Measurements from ENCODE around the gene SNAPC2. TPM values are rescaled to one million over a fixed set of nuclear protein-coding genes. Genes with fewer than 3 reads are reported as not detected.
A peak's percentile ranks its signal among the peaks of the same experiment; 100 is the strongest.
"Not testable (repeated sequence)": the region's sequence is repeated elsewhere in the genome, so short reads cannot be mapped to it uniquely, and the experiment has no call there.

Gene SNAPC2
- total RNA-seq, 1 donor from 2014 or later: 14.1 TPM

DNA sequence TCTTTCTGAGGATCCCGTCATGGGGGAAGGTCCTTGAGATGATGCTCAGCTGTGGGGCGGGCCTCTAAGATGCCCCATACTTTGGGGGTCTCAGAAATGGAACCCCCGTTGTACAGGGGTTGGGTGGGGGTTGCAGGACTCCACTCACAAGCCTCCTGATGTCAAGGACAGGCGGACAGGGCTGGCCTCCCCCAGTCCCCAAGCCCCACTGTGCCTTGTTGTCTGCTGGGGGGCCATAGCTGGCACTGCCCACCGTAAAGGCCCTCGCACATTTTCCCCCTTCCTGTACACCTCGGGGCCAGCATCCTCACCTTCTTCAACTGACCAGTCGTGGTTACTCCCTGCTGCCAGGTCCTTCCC is 2.7 kb downstream of the SNAPC2 start:
- DNase-seq: no peak

- DNase-seq: no peak
These were observed 3.4 kb downstream of the SNAPC2 start for GRCh38 chr19:7923295-7924191.

DNA sequence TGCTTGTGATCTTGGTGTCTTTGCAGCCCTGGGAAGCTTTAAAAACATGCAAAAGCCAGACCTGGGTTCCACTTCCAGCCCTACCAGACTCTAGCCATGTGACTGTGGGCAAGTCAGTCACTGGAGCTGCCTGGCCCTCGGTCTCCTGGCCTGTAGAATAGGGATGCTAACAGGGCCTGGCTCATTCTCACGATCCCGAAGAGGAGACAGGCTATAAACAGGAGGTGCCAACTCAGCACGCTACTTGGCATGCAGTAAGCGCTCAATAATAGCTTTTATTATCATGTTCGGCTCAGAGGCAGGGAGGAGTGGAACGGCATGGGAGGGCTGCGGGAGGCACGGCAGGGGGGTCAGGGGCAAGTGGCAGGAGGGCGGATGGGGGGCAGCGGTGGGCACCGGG is 4.1 kb downstream of the SNAPC2 start:
- DNase-seq: no peak

DNA sequence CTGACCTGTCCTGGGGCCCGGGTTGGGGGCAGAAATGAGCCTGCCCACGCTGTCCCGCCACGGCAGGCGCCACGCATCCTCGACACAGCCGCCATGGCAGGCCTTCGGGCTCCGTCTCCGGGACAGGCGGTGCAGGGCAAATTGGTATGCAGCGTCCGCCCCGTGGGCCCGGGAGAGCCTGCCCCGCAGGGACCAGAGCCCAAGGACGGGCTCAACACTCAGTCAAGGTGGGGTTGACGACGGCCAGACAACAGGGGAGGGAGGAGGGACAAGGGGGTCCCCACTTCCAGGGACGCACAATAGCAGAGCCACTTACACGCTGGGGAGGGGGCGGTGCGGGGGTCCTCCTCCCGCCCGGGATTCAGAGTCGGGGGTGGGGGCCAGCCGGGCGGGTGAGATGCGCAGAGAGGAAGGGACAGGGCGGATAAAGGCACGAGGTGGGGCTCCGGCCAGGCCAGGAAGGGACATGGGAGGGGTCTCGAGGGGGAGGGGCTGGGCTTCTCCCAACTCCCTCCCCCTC is 4.6 kb downstream of the SNAPC2 start:
- no peak for DNase-seq

DNA sequence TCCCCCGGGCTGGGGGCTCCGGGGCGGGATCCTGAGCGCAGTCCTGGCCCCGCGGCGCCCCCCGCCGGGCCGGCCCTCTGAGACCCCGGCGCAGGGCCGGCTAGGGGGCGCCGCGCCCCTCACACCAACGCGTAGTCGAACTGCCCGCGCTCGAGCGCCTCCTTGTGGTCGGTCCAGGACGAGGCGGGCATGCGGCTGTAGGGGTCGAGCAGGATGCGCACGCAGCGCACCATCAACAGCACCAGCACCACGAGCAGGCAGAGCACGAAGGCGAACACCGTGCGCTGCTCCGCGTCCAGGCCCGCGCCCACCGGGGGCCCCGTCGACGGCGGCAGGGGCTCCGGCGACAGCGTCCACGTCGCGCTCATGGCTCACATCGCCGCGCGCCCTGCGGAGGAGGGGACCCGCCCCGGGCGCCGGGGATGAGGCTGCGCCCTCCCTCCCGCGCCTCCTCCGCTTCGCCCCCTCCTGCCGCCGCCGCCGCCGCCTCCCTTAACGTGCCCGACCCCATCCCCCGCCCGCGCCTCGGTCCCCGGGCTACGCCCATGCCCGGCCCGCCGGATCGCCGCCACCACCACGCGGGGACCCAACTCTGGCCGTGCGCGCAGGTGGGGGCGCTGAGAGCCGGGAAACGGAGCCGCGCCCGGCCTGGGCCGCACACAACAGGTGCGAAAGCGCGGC is 5.2 kb downstream of the SNAPC2 start:
- peak; percentile 86 for DNase-seq

GRCh38 chr19:7926021-7926726 is 6.0 kb downstream of the SNAPC2 start, which contains the start of gene CTXN1:
Gene CTXN1, minus strand, starts transcription at chr19:7926135. Its CDS starts 597 bp downstream, at chr19:7925538.
- DNase-seq: peak; percentile 71

GRCh38 chr19:7926727-7927604 is 6.8 kb downstream of the SNAPC2 start:
- DNase-seq: no peak

- no peak for DNase-seq
These were observed 7.6 kb downstream of the SNAPC2 start for GRCh38 chr19:7927605-7928333.

- DNase-seq: no peak
These were observed 8.2 kb downstream of the SNAPC2 start for GRCh38 chr19:7928334-7928706.

- DNase-seq: peak; percentile 72
These were observed 8.9 kb downstream of the SNAPC2 start for GRCh38 chr19:7928741-7929701.

- not testable (repeated sequence) for DNase-seq
These were observed 9.9 kb downstream of the SNAPC2 start for GRCh38 chr19:7930030-7930429.

DNA sequence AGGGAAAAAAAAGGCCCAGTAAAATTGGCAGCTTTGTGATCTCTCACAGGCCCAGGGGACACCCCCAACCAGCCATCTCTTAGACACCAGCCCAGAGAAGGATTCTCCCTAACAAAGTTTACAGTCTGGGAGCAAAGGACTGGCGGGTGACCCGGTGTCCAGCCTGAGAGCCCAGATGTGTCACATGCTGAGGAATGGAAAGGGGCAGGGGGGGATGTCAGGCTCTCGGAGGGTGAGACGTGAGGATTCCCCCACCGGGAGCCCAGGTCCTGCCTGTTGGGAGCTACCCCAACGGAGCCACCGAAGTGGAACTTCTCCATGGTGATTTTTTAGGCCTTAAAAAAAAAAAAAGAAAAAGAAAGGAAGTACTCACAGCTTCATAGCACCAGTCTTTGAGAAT is 10.6 kb downstream of the SNAPC2 start:
- DNase-seq: no peak

GRCh38 chr19:7931221-7932061 is 11.3 kb downstream of the SNAPC2 start:
- DNase-seq: no peak

DNA sequence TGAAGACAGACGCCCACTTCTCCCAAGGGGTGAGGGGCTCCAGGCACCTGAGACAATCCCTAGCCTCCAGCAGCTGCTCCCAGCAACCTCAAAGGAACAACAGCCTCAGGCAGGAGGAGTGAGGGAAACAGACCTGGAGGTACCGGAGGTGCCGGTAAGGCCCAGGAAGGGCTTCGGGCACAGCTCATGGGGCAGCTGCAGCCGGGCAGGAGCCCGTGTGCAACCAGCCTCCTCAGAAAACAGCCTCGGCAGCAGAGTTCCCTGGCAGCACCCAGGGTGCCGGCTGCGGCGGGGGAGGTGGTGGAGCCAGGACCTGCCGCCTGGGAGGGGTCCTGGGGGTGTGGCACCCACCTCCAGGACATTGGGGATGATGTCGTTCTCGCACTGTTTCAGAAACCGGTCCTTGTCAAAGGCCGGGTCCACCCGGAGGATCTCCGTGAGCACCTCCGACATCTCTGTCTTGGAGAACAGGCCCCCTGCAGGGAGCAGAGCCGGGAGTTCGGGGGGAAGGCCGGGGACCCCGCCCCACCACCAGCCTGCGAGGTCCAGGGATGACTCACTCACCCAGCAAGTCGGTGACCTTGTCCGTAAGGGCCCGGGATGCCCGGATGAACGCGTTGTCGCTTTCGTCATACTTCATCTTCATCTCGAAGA is 12.3 kb downstream of the SNAPC2 start:
- no peak for DNase-seq

- no peak for DNase-seq
These were observed 12.8 kb downstream of the SNAPC2 start for GRCh38 chr19:7932930-7933300.

- no peak for DNase-seq
These were observed 13.3 kb downstream of the SNAPC2 start for GRCh38 chr19:7933411-7933810.

GRCh38 chr19:7933828-7934725 is 13.9 kb downstream of the SNAPC2 start:
- no peak for DNase-seq

DNA sequence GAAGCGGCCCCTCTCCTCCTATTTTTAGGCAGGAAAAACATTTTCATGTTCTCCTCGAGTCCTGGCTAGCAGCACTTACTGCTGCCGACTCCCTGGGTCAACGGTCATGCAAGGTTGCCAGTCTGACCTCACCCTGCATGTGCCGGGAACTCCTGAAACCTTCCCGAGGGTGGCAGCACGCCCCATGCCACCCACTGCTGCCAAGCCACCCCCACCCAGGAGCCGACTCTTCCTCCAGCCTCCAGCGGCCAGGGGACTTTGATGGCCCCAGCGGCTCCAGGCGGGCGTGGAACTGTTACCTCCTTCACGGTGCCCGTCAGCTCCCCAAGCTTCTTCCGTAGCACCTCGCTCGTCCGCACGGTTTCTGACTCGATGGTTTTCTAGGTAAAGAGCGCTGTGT is 14.6 kb downstream of the SNAPC2 start:
- no peak for DNase-seq

Data from dermis blood vessel endothelial cell (primary cell).